Erythroblast (primary cell): ENCODE data around the gene RETREG1.

Experiments used
- GATA1 ChIP-seq: IDR thresholded peaks from 2 replicates; pipeline ENCODE4 v1.6.1; 2011; ENCODE audit warnings: low read depth, mild to moderate bottlenecking, control low read depth, low read length, moderate library complexity
- POLR2A ChIP-seq: IDR thresholded peaks from 2 replicates; pipeline ENCODE4 v1.6.1; 2011; ENCODE audit warnings: mild to moderate bottlenecking, low read length

DNA sequence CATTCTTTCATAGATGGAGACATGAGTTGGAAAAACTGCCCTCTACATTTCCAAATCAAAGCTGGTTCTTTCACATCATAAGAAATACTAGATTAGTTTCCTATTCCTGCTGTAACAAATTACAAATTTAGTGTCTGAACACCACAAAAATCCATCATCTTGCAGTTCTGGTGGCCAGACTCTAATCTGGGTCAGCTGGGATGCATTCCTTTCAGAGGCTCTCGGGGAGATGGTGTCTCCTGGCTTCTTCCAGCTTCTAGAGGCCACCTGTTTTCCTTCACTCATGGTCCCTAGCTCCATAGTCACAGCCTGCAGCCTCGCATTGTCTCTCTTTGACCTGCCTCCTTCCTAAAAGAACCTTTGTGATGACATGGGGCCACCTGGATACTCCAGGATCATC is 65.2 kb downstream of the RETREG1 start:
- no peak for TF ChIP-seq POLR2A
- TF ChIP-seq GATA1 = no peak
